Activated CD4-positive, alpha-beta T cell treated with anti-CD3 and anti-CD28 coated beads for 24 hours (primary cell): ENCODE results near the gene HMCN1.

Experiments used
- DNase-seq, 2 donors: peaks; one replicate each; pipeline ENCODE4 v3.0.0-alpha.2; 2020; ENCODE audit warnings: low read depth in 2 of 2

The HMCN1 gene

GRCh38 chr1:185804608-185805007 lies 70.4 kb downstream of the HMCN1 start:
- DNase-seq: no peak

- no peak for DNase-seq
Measured at GRCh38 chr1:185807275-185807674, 73.1 kb downstream of the HMCN1 start.

- no peak for DNase-seq
Measured at GRCh38 chr1:185808631-185809030, 74.4 kb downstream of the HMCN1 start.

GRCh38 chr1:185811073-185811709 lies 77.0 kb downstream of the HMCN1 start:
- DNase-seq: no peak

GRCh38 chr1:185812934-185813333 lies 78.7 kb downstream of the HMCN1 start:
- no peak for DNase-seq

GRCh38 chr1:185813401-185813979 lies 79.3 kb downstream of the HMCN1 start:
- DNase-seq: no peak

GRCh38 chr1:185816460-185816859 lies 82.3 kb downstream of the HMCN1 start:
- no peak for DNase-seq

- no peak for DNase-seq
Measured at GRCh38 chr1:185819798-185820197, 85.6 kb downstream of the HMCN1 start.

GRCh38 chr1:185821612-185822385 lies 87.6 kb downstream of the HMCN1 start:
- DNase-seq: no peak

- no peak for DNase-seq
Measured at GRCh38 chr1:185823467-185823866, 89.3 kb downstream of the HMCN1 start.

GRCh38 chr1:185824106-185824505 lies 89.9 kb downstream of the HMCN1 start:
- DNase-seq: no peak

- DNase-seq: no peak
Measured at GRCh38 chr1:185825556-185825955, 91.4 kb downstream of the HMCN1 start.

GRCh38 chr1:185834371-185834905 lies 100.2 kb downstream of the HMCN1 start:
- no peak for DNase-seq

- DNase-seq: no peak
Measured at GRCh38 chr1:185835191-185835590, 101.0 kb downstream of the HMCN1 start.

GRCh38 chr1:185837711-185838110 lies 103.5 kb downstream of the HMCN1 start:
- no peak for DNase-seq

- no peak for DNase-seq
Measured at GRCh38 chr1:185838111-185838510, 103.9 kb downstream of the HMCN1 start.

GRCh38 chr1:185840880-185841279 lies 106.7 kb downstream of the HMCN1 start:
- no peak for DNase-seq

GRCh38 chr1:185843297-185843869 lies 109.2 kb downstream of the HMCN1 start:
- DNase-seq: no peak

- no peak for DNase-seq
Measured at GRCh38 chr1:185843986-185844385, 109.8 kb downstream of the HMCN1 start.

GRCh38 chr1:185846672-185847444 lies 112.7 kb downstream of the HMCN1 start:
- DNase-seq: no peak

GRCh38 chr1:185849014-185849413 lies 114.8 kb downstream of the HMCN1 start:
- no peak for DNase-seq

GRCh38 chr1:185850366-185850765 lies 116.2 kb downstream of the HMCN1 start:
- DNase-seq: no peak
